ENCODE data around the gene COL8A1. TPM values are rescaled to one million over a fixed set of nuclear protein-coding genes. Genes with fewer than 3 reads are reported as not detected.

The COL8A1 gene
- total and polyA plus RNA-seq, 10 of the 15 experiments (the other 5 are each of a cell fraction or from before 2014, with no cell fraction given), result 0.04 to 0.73 (median 0.10) TPM; not detected in 5

DNA sequence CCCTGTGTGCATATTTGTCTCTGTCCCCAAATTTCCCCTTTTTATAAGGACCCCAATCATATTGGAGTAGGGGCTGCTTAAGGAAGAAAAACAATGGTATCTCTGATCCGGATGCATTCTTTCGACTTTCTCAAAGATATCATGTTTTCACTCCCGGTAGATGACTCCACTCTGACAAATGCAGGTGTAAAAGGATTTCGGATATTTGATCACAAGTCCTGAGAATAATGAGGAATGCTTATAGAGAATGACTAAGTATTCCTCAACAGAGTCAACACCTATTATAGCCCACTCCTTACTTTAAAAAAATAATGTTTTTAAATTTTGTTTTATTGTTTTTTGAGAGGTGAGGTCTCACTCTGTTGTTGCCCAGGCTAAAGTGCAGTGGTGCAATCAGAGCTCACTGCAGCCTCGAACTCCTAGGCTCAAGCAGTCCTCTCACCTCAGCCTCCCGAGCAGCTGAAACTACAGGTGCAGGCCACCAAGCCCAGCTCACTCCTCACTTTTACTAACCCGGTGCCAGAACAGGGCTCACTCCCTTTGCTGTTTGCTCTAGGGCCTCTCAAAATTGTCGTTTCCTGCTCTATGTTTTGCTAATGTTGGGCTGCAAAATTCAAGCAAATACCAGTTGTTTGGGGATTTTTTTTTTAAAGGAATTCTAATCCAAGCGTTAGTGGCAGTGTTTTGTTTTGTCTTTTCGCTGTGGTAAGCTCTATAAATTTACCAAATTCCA is 24.6 kb downstream of the COL8A1 start:
- Histone ChIP-seq H4K20me1 (ENCODE audit: control insufficient read depth, insufficient read depth) (no peaks in the 10 kb centered on the region), H2AFZ (ENCODE audit: control insufficient read depth, low read depth, low read length) (no peak overlapping the region), H3K4me2 (ENCODE audit: control insufficient read depth, insufficient read depth) (no peak overlapping the region), H3K9ac (ENCODE audit: control insufficient read depth, insufficient read depth, low read length) (no peak overlapping the region), H3K4me3 (no peak overlapping the region), H3K9me3 (replicated peaks; ENCODE audit: control insufficient read depth, insufficient read depth, low read length) (no peaks in the 10 kb centered on the region), H3K36me3 (ENCODE audit: control insufficient read depth in 2 of 2, insufficient read depth in 2 of 2, low read length in 1 of 2) (no peaks in the 10 kb centered on the region; a peak in 1 of 4 replicates), H3K79me2 (ENCODE audit: control insufficient read depth, insufficient read depth, low read length) (no peaks in the 10 kb centered on the region), H3K4me1 (ENCODE audit: control insufficient read depth, insufficient read depth, low read length) (no peaks in the 10 kb centered on the region), H3K27me3 (replicated peaks in 1 of 2; ENCODE audit: control insufficient read depth in 2 of 2, insufficient read depth in 2 of 2, low read length in 1 of 2) (no peaks in the 10 kb centered on the region; a peak in 1 of 4 replicates), H3K27ac (ENCODE audit: control insufficient read depth, insufficient read depth) (no peak overlapping the region)
- in situ Hi-C loops (cut with MboI) (no loop called here), intact Hi-C loops (cut with micrococcal nuclease; ENCODE audit: unreplicated experiment) (no loop called here)
- SMC1A ChIA-PET (ENCODE audit: uncharacterized antibody, unreplicated experiment), result no interaction called here
- POLR2A ChIA-PET, result no interaction called here
- no TSS peak for BruUV-seq (replicated peaks)
- ATAC-seq (no peak), DNase-seq (ENCODE audit: low read depth, low spot score) (no peak), FAIRE-seq (no peak)
- 26% methylated on average over 10 of the region's 10 CpGs for WGBS (ENCODE audit: insufficient coverage, insufficient replicate concordance, low lambda C conversion rate, missing lambda C conversion rate)
- RAD21 ChIA-PET (ENCODE audit: unreplicated experiment), result no interaction called here
- CTCF ChIA-PET, result interaction anchor here (1.4 kb wide), 1 partner anchor 18 kb away, joined by 4 read pairs; no protein-coding TSS in a partner anchor
- TF ChIP-seq ZBED1 (IDR thresholded peaks at IDR 0.05; ENCODE audit: borderline replicate concordance) (no peak), SPI1 (IDR thresholded peaks at IDR 0.05; ENCODE audit: borderline replicate concordance, insufficient read depth, low read depth, low read length) (no peak), POLR2A (IDR thresholded peaks at IDR 0.05; ENCODE audit: low read depth, low read length) (no peak), ESRRA (IDR thresholded peaks at IDR 0.05; ENCODE audit: low read length) (no peak), FOXK2 (IDR thresholded peaks at IDR 0.05) (no peak), EZH2 (IDR thresholded peaks at IDR 0.05; ENCODE audit: borderline replicate concordance, control insufficient read depth, low read depth, low read length) (no peak), SMAD5 (IDR thresholded peaks at IDR 0.05; ENCODE audit: low read depth) (no peak)
- TF ChIP-seq, protein P1, sequence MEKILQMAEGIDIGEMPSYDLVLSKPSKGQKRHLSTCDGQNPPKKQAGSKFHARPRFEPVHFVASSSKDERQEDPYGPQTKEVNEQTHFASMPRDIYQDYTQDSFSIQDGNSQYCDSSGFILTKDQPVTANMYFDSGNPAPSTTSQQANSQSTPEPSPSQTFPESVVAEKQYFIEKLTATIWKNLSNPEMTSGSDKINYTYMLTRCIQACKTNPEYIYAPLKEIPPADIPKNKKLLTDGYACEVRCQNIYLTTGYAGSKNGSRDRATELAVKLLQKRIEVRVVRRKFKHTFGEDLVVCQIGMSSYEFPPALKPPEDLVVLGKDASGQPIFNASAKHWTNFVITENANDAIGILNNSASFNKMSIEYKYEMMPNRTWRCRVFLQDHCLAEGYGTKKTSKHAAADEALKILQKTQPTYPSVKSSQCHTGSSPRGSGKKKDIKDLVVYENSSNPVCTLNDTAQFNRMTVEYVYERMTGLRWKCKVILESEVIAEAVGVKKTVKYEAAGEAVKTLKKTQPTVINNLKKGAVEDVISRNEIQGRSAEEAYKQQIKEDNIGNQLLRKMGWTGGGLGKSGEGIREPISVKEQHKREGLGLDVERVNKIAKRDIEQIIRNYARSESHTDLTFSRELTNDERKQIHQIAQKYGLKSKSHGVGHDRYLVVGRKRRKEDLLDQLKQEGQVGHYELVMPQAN (conservative IDR thresholded peaks at IDR 0.05), result no peak
- TF ChIP-seq, protein P2, sequence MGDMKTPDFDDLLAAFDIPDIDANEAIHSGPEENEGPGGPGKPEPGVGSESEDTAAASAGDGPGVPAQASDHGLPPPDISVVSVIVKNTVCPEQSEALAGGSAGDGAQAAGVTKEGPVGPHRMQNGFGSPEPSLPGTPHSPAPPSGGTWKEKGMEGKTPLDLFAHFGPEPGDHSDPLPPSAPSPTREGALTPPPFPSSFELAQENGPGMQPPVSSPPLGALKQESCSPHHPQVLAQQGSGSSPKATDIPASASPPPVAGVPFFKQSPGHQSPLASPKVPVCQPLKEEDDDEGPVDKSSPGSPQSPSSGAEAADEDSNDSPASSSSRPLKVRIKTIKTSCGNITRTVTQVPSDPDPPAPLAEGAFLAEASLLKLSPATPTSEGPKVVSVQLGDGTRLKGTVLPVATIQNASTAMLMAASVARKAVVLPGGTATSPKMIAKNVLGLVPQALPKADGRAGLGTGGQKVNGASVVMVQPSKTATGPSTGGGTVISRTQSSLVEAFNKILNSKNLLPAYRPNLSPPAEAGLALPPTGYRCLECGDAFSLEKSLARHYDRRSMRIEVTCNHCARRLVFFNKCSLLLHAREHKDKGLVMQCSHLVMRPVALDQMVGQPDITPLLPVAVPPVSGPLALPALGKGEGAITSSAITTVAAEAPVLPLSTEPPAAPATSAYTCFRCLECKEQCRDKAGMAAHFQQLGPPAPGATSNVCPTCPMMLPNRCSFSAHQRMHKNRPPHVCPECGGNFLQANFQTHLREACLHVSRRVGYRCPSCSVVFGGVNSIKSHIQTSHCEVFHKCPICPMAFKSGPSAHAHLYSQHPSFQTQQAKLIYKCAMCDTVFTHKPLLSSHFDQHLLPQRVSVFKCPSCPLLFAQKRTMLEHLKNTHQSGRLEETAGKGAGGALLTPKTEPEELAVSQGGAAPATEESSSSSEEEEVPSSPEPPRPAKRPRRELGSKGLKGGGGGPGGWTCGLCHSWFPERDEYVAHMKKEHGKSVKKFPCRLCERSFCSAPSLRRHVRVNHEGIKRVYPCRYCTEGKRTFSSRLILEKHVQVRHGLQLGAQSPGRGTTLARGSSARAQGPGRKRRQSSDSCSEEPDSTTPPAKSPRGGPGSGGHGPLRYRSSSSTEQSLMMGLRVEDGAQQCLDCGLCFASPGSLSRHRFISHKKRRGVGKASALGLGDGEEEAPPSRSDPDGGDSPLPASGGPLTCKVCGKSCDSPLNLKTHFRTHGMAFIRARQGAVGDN (IDR thresholded peaks at IDR 0.05), result no peak
- TF ChIP-seq, protein P3, sequence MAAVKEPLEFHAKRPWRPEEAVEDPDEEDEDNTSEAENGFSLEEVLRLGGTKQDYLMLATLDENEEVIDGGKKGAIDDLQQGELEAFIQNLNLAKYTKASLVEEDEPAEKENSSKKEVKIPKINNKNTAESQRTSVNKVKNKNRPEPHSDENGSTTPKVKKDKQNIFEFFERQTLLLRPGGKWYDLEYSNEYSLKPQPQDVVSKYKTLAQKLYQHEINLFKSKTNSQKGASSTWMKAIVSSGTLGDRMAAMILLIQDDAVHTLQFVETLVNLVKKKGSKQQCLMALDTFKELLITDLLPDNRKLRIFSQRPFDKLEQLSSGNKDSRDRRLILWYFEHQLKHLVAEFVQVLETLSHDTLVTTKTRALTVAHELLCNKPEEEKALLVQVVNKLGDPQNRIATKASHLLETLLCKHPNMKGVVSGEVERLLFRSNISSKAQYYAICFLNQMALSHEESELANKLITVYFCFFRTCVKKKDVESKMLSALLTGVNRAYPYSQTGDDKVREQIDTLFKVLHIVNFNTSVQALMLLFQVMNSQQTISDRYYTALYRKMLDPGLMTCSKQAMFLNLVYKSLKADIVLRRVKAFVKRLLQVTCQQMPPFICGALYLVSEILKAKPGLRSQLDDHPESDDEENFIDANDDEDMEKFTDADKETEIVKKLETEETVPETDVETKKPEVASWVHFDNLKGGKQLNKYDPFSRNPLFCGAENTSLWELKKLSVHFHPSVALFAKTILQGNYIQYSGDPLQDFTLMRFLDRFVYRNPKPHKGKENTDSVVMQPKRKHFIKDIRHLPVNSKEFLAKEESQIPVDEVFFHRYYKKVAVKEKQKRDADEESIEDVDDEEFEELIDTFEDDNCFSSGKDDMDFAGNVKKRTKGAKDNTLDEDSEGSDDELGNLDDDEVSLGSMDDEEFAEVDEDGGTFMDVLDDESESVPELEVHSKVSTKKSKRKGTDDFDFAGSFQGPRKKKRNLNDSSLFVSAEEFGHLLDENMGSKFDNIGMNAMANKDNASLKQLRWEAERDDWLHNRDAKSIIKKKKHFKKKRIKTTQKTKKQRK (IDR thresholded peaks at IDR 0.05; ENCODE audit: low read depth, low read length), result no peak
- TF ChIP-seq, protein P4, sequence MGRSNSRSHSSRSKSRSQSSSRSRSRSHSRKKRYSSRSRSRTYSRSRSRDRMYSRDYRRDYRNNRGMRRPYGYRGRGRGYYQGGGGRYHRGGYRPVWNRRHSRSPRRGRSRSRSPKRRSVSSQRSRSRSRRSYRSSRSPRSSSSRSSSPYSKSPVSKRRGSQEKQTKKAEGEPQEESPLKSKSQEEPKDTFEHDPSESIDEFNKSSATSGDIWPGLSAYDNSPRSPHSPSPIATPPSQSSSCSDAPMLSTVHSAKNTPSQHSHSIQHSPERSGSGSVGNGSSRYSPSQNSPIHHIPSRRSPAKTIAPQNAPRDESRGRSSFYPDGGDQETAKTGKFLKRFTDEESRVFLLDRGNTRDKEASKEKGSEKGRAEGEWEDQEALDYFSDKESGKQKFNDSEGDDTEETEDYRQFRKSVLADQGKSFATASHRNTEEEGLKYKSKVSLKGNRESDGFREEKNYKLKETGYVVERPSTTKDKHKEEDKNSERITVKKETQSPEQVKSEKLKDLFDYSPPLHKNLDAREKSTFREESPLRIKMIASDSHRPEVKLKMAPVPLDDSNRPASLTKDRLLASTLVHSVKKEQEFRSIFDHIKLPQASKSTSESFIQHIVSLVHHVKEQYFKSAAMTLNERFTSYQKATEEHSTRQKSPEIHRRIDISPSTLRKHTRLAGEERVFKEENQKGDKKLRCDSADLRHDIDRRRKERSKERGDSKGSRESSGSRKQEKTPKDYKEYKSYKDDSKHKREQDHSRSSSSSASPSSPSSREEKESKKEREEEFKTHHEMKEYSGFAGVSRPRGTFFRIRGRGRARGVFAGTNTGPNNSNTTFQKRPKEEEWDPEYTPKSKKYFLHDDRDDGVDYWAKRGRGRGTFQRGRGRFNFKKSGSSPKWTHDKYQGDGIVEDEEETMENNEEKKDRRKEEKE (IDR thresholded peaks at IDR 0.05), result no peak

Measured in GM12878 (cell line).